GM12874 (cell line): ENCODE measurements around the gene IQGAP2.

Source experiments
- TF ChIP-seq, protein P1 (sequence below): IDR thresholded peaks from 2 replicates; pipeline ENCODE4 v1.5.1; 2011; ENCODE audit warnings: low read depth, mild to moderate bottlenecking, control low read depth, low read length, moderate library complexity; ENCODE audit not compliant: insufficient read depth

The IQGAP2 gene

DNA sequence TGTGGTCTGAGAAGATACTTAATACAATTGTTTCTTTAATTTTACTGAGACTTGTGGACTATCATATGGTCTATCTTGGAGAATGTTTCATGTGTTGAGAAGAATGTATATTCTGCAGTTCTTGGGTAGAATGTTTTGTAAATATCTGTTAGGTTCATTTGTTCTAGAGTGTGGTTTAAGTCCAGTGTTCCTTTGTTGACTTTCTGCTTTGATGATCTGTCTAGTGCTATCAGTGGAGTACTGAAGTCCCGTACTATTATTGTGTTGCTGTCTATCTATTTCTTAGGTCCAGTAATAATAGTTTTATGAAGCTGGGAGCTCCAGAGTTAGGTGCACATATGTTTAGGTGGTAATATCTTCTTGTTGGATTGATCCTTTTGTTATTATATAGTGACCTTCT is 36.1 kb downstream of the IQGAP2 start:
- TF ChIP-seq, protein P1, sequence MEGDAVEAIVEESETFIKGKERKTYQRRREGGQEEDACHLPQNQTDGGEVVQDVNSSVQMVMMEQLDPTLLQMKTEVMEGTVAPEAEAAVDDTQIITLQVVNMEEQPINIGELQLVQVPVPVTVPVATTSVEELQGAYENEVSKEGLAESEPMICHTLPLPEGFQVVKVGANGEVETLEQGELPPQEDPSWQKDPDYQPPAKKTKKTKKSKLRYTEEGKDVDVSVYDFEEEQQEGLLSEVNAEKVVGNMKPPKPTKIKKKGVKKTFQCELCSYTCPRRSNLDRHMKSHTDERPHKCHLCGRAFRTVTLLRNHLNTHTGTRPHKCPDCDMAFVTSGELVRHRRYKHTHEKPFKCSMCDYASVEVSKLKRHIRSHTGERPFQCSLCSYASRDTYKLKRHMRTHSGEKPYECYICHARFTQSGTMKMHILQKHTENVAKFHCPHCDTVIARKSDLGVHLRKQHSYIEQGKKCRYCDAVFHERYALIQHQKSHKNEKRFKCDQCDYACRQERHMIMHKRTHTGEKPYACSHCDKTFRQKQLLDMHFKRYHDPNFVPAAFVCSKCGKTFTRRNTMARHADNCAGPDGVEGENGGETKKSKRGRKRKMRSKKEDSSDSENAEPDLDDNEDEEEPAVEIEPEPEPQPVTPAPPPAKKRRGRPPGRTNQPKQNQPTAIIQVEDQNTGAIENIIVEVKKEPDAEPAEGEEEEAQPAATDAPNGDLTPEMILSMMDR = no peak

DNA sequence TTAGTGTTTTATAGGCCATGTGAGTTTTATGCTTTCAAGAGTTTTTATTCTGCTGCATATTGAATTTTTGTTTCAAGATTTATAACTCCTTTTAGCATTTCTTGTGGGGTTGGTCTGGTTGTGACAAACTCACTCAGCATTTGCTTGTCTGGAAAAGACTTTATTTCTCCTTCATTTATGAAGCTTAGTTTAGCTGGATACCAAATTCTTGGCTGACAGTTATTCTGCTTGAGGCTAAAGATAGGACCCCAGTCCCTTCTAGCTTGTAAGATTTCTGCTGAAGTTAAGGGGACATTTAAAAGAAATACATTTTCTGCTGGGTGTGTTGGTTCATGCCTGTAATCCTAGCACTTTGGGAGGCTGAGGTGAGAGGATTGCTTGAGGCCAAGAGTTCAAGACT is 36.8 kb downstream of the IQGAP2 start:
- TF ChIP-seq, protein P1 = no peak

DNA sequence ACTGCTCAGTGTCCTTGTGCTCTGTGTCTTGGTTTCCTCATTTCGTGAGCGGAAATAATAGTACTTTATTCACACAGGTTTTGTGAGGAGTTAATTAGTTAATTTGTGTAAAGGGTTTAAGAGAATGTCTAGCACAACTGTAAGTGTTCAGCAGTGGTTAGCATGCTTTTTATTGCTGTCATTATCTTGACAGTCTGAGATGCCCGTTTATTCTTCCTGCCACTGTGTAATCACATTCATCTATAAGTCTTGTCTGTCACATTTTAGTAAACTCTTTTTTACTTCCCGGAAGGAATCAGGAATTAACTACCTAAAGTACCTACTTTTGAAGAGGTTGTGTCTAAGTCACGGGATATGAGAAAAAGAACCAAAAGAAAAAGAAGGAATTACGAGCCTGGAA is 38.0 kb downstream of the IQGAP2 start:
- TF ChIP-seq, protein P1 = no peak

DNA sequence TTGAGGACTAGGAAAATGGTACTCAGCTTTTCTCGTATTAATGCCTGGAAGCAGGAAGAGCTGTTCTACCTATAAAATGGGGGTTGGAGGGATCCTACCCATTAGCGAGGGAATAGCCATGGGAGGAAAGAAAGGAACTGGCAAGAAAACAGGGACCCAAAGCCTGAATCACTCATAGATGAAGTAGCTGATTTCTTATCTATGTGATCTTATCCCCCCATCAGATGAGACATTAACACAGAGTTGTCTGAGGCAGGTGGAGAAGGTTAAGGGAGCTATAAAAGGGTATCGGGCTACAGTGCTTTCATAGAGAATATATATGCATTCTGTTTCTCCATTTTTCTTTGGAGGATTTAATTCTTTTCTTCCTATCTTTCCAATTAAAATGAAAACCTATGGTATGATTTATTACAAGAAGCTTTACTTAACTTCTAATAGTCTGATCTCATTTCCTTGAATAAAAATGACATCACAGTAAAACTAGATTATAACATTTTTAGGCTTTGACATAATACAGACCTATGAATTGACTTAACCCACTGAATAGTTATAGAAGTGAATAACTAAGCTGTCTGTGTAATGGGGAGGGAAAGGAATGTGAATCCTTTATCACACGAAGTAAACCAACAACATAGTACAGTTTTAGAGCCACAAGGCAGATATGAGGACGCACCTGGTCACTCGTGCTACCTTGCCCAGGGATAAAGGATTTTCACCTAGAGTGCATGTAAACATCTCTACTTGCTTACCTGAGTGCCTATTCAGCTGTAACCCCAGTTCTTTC is 39.0 kb downstream of the IQGAP2 start:
- TF ChIP-seq, protein P1 = no peak

DNA sequence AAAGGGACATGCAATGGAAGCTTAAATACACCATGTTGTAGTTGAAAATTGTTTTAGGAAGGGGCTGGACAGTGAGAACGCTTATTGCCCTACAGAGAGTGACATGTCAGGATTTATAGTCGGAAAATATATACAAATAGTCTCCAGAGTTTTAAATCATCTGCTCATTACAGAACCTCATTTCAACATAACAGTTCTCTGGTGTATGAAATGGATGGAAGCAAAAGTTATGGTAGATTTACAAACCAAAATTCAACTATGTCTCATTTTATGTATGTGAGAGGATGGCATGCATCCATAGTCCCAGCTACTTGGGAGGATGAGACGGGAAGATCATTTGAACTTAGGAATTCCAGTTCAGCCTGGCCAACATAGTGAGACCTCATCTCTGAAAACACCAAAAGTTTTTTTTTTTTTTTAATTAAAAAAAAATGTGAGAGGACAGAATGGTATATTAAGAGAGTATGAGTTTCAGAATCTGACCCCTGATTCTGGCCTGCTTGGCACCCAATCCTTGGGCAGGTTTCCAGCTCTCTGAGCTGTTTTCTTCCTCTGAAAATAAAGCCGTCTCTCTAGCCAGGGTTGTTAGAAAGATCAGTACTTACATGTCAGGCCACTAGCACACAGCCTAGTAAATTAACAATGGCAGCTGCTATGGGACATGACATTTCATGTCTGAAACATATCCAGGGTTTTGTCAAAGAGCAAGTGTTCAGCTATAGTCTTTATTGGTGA is 40.1 kb downstream of the IQGAP2 start:
- TF ChIP-seq, protein P1 = no peak

DNA sequence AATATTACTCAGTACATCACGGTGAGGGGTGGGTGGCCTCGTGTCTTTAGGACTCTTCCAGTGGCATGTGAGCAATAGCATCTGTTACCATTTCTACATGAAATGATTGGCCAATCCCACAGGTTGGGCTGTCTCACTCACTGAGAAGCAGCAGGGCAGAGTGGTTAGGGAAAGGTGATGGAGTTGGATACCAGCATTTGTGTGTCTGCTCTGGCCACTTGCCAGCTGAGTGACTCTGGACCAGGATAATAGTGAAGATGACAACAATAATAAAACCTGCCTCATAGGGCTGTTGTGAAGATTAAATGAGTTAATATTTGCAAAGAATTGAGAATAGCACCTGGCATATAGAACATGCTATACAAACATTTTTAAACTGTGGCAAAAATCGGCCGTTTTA is 42.0 kb downstream of the IQGAP2 start:
- TF ChIP-seq, protein P1 = no peak

DNA sequence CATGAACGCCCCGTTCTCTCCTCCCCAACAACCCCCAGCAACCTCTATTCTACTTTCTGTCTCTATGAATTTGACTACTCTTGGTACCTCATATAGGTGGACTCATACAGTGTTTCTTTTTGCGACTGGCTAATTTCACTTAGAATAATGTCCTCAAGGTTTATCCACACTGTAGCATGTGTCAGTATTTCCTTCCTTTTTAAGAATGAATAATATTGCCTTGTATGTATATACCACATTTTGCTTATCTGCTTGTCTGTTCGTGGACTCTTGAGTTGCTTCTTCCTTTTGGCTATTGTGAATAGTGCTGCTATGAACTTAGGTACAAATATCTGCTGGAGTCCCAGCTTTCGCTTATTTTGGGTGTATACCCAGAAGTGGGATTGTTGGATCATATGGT is 42.7 kb downstream of the IQGAP2 start:
- TF ChIP-seq, protein P1 = no peak
